ENCODE measurements around the gene MS4A6A.

DNA sequence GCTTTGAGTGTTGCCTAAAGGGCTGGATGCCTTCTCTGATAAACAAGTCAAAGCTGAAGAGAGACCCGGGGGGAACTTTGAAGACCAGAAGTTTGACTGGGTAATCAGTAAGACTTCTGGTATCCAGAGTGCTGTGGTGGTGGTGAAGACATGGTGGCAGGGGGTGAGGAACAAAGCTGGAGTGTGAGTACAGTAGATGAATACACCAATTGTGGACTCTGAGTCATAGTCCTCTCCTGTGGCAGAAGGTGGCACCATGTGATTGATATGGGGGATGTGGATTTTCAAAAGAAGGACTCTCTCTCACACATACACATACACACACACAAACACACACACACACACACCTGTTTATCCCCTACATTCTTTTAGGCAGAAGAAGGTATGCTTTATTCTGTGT, 12.3 kb downstream of the MS4A6A start:
- TF ChIP-seq, protein P1, sequence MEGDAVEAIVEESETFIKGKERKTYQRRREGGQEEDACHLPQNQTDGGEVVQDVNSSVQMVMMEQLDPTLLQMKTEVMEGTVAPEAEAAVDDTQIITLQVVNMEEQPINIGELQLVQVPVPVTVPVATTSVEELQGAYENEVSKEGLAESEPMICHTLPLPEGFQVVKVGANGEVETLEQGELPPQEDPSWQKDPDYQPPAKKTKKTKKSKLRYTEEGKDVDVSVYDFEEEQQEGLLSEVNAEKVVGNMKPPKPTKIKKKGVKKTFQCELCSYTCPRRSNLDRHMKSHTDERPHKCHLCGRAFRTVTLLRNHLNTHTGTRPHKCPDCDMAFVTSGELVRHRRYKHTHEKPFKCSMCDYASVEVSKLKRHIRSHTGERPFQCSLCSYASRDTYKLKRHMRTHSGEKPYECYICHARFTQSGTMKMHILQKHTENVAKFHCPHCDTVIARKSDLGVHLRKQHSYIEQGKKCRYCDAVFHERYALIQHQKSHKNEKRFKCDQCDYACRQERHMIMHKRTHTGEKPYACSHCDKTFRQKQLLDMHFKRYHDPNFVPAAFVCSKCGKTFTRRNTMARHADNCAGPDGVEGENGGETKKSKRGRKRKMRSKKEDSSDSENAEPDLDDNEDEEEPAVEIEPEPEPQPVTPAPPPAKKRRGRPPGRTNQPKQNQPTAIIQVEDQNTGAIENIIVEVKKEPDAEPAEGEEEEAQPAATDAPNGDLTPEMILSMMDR (IDR thresholded peaks at IDR 0.05) = no peak
- no peak for TF ChIP-seq POLR2A (IDR thresholded peaks at IDR 0.05)
- no peak for TF ChIP-seq POLR2AphosphoS5 (IDR thresholded peaks at IDR 0.05)

Data from sigmoid colon (tissue), 4 donors.